GM19035 (cell line): ENCODE measurements around the gene OPTN.
"Not testable (repeated sequence)": the region's sequence is repeated elsewhere in the genome, so short reads cannot be mapped to it uniquely, and the experiment has no call there.

Experiments
- ATAC-seq: cut with Tn5 transposase; IDR thresholded peaks from one replicate; pipeline ENCODE4 v1.9.1; 2021; ENCODE audit not compliant: unreplicated experiment

Gene OPTN

DNA sequence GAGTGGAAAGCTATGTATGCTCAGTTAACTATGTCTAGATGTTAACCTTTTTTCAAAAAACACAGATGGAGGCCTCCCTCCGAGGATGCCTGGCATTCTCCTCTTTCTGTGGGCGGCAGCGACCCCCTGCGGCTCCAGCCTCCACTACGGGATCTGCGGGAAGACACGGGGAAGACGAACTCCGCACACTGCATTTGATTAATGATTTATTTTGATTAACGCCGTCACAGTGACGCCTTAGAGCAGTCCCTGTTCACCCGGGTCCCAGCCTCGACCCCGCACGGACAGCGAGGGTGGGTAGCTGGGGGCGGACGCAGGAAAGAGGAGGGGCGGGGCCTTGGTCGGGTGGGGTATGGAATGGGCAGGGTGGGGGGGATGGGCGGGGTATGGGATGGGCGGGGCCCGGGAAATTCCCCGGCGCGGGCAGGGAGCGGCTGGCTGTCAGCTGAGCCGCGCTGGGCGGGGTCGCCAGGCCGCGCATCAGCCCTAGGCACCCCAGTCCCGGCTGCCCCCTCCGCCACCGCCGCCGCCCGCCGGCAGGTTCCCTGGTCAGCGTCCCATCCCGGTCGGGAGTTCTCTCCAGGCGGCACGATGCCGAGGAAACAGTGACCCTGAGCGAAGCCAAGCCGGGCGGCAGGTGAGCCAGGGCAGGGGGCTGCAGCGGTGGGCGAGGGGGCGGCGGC lies at the start of gene OPTN:
Gene OPTN, plus strand, starts transcription at position 498 of the 683 bp plus-strand sequence. CDS start 8,960 bp downstream, outside the sequence.
- peak; percentile 71 for ATAC-seq

DNA sequence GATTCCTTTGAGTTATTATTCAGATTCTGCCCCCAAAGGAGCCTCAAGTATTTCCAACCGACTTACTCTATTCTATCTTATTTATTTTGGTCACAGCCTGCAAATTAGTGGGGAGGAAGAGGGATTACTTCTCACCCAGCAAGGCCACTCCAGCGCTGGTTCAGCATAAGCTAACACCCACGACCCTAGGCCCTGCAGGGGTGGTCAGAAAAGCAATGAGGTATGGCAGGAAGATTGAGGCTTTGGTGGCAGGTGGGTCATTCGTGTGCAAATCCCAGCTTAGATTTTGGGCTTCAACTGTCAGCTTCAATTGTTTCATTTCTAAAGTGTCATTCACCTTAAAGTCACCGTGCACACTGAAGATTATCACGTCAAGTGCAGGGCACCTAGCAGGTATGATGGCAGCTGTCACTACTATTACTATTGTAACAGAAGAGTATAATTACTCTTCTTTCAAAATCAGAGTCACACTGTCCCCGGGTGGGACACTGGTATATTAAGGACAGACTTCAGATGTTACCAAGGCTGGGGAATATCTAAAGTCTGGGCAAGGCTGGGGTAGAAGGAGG lies 48.8 kb upstream of the OPTN start:
- no peak for ATAC-seq

DNA sequence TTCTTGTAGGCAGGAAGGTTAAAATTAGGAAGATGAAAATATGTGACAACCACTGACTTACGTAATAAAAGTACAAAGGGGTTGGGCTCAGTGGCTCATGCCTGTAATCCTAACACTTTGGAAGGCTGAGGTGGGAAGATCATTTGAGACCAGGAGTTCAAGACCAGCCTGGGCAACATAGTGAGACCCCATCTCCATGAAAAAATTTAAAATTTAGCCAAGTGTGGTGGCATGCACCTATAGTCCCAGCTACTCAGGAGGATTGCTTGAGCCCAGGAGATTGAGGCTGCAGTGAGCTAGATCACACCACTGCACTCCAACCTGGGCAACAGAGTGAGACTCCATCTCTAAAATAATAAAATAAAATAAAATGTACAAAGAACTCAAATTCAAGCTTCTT lies 46.8 kb upstream of the OPTN start:
- ATAC-seq: not testable (repeated sequence)

DNA sequence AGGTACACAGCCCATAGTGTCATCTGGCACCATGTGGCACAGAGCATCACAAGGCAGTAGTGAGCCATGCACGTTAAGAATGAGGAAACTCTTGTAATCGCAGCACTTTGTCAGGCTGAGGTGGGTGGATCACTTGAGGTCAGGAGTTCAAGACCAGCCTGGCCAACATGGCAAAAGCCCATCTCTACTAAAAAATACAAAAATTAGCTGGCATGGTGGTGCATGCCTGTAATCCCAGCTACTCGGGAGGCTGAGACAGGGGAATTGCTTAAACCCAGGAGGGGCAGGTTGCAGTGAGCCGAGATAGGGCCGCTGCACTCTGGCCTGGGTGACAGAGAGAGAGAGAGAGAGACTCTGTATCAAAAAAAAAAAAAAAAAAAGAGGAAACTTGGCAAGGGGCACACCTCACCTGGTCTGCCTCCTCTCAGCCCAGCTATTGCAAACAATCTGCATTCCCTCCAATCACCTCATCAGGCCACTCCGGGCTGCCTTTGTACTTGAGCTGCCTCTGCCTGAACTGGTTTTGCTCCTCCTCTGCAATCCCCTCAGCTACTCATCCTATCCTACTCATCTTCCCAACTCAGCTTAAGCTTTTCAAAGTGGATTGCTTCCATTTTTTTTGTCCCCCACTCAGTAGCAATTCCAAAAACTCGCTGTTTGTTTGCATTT lies 46.0 kb upstream of the OPTN start:
- no peak for ATAC-seq

DNA sequence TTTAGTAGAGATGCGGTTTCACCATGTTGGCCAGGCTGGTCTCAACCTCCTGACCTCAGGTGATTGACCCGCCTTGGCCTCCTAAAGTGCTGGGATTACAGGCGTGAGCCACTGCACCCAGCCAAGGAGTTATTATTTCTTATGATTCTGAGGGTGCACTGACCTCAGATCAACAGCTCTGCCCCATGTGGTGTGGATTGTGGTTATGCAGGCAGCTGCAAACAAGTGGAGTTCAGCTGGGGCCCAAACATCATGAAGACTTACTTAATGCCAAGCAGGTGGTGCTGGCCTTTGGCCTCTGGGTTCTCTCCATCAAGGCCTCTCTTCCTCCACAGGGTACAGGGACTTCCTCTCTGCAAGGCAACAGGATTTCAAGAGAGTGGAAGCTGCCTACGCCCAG lies 45.1 kb upstream of the OPTN start:
- no peak for ATAC-seq

DNA sequence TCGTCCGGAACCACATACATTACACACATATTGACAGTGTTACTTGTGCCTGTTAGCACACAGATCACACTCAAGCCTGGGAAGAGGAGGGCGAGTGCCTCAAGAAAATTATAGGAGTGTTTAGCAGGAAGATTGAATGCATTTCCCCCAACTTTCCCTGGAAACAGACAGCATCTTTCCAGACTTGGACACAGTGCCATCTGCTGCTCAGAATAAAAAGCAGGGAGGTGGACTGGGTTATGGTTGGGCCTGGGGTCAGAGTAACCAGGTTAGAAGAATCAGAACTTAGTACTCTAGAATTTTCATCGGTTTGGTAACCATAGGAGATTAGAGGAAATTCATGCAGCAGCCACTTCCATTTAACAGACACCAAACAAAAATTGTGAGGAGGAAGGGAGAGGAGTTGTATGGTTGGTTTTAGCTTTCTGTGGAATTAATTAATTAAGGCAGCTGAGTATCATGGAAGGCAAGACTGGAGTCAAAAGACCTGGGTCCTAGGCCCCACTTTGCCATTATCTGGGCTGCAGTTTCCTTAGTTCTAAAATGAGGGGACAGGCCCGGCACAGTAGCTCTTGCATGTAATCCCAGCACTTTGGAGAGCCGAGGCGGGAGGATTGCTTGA lies 43.4 kb upstream of the OPTN start:
- no peak for ATAC-seq

DNA sequence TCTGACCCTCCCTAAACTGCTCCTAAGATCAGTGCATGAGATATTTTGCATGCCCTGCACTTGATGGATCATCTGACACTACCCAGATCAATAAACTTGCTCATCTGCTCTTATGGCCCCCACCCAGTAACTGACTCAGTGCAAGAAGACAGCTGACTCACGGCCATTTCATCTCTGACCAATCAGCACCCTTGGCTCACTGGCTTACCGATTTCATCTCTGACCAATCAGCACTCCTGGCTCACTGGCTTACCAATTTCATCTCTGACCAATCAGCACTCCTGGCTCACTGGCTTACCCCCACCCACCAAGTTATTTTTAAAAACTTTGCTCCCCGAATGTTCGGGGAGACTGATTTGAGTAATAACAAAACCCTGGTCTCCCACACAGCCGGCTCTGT lies 37.2 kb upstream of the OPTN start:
- ATAC-seq: no peak

DNA sequence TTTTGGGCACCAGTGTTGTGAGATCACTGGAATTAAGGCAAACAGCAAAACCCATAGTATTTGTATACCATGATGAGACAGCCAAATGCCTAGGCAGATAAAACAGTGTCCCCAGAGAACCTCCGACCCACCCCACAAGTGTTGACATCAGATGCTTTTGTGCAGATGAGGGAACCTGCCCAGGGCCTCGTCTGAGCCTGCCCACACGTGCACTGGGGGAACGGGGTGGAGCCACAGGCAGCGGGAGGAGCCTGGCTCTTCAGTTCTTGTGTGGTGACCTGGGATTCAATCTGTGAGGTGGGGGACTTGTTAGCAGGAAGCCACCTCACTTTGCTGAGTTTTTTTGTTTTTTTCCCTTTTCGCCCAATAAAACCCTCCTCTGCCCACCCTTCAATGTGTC lies 33.4 kb upstream of the OPTN start:
- no peak for ATAC-seq

DNA sequence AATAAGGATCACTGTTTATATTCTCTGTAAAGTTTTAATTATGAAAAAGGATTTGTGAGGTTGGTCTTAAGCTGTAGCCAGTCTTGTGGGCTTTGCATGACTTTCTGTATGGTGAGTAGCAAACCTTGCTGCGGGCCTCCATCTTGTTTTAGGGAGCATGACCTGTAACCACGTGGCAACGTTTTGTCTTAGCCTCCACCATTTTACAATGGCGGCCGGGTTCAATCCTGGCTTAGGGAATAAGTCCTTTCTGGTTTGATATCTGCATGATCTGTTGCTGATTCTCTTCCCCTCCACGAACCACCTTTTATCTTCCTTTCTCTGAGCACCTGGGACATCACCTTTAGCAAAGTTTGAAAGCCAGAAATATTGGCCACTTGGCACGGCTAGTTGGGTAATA lies 32.5 kb upstream of the OPTN start:
- ATAC-seq: no peak

DNA sequence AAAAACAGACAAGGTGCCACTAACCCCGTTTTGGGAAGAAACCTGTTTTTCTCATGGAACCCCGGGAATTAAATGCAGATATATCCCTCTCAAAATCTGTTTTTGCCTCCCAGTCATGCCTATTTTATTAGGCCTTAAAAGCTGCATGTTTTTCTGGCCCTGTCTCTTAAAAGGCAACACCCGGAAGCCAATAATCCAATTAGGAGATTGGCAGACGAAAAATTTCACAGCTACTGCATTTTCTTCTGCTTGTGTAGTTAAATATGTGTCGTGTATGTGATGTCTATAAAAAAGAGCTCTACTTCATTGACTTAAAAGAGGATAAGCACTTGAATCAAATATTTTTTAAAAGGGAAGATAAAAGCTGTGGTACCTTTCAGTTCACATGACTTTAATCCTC lies 31.9 kb upstream of the OPTN start:
- no peak for ATAC-seq

DNA sequence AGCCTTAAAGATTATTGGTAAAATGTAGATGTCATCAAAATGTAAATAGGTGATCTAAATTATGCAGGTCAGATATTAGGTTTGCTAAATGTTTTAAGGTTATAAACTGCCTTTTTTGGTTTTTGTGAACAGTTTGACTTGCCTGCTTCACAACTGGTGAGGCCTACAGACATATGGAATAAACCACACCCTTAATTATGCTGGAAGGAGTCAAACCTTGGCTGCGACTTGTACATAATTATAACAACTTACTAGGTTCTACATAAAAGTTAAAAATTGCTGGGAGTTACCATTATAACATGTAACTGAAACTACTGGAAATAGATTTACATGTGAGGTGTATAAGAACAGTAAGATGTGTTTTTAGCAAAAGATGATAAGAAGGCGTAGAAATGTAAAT lies 31.5 kb upstream of the OPTN start:
- no peak for ATAC-seq

DNA sequence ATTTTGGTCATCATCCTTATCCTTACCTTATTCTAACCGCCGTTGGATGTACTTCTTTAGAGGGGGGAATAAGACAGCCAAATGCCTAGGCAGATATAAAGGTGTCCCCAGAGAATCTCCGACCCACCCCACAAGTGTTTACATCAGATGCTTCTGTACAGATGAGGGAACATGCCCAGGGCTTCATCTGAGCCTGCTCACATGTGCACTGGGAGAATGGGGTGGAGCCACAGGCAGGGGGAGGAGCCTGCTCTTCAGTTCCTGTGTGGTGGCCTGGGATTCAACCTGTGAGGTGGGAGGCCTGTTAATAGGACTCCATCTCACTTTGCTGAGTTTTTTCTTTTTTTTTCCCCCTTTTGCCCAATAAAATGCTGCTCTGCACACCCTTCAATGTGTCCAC lies 27.6 kb upstream of the OPTN start:
- ATAC-seq: no peak

DNA sequence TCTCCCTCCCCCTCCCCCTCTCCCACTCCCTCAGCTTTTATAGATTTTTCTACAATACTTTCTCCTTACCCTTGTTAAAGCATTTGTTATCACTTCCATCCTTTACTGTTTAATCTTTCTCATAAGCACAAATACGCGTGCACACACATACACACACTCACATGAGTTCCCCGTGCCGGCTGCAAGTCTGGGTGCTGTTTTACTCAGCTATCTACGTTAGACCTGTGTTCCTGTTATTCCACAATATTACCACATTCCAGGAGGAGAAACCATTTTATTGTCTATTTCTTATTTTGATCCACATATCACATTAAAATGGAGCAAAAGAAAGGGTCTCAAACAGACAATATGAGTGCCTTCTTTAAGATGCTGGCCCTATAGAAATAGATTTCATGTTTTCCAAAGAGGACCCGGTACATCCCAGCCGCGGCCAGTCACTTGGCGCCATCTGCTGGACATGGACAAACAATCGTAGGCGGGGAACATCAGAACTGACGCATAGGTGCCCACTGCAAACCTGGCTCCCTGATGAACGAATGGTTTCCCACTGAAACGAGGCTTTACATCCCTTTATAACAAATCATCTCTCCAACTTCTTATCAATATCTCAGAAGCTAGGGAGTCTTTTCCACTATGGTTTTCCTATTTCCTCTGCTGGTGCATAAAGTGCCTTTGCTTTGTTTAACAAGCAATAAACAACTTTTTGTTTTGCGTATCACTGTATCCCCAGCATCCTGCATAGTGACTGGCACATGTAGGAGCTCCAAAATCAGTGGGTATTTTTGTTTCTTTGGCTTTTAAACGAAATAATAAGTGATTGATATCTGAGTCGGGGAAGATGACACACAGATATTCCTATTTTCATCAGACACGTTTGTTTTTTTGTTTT lies 25.2 kb upstream of the OPTN start:
- ATAC-seq: no peak

DNA sequence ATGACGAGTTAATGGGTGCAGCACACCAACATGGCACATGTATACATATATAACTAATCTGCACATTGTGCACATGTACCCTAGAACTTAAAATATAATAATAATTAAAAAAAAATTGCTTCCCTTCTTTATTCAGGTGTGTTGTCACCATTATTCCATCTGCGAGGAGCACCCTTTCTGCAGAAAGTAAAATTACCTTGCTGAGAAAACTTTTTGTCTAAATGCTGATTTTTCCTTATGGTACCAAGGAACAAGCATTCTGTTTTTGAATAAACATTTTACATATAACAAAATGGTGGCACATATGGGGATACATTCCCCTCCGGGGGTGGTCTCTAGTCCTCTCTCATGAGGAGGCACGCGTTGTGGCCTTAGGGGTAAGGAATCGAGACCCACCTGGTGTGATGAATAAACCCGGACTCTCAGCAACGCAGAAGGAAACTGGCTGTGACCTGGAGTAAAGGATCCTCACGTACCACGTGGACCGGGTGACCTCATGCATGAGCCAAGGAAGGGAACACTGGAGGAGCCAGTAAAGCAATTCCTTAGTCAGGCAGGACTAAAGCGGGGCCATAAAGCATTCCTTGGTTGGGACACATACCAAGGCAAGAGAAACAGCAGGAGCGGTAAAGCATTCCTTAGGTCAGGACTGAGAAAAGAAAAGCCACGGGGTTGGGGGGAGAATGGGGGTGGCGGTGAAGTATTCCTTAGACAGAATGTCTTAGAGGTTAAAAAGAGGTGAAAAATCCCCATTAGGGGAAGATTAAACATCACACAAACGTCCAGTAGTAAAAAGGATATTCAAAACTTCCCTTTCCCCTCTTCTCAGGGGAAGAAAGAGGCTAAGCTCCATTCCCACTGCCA lies 20.8 kb upstream of the OPTN start:
- ATAC-seq: no peak

DNA sequence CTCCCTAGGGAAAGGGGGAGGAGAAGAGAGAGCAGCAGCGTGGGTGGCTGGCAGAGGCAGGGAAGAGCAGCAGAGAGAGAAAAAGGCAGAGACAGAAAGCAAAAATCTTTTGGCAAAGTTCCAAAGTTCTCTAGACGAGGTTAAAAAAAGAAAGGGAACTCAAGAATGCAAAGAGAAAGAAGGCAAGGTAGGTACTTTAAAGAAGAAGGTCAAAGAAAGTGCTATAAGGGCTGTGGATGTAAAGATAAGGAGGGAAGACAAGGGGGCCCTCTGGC lies 20.2 kb upstream of the OPTN start:
- ATAC-seq: no peak

DNA sequence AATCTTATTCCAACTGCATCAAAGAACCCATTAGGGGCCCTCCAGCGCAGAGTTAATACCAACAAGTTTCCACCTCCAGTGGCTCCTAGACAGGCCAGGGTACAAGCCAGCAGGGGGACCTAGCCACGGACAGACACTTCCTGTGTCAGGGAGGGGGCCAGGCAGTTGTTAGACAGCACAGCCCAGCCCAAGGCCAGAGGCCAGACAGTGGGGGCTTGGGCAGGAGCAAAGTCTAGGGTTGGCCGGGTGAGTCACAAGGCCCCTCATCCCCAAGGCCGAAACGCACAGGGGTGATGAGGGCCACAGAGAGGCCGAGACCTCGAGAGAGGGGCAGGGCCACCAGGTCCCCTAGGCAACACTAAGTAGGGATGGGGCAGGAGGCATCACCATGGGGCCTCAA lies 19.3 kb upstream of the OPTN start:
- no peak for ATAC-seq

DNA sequence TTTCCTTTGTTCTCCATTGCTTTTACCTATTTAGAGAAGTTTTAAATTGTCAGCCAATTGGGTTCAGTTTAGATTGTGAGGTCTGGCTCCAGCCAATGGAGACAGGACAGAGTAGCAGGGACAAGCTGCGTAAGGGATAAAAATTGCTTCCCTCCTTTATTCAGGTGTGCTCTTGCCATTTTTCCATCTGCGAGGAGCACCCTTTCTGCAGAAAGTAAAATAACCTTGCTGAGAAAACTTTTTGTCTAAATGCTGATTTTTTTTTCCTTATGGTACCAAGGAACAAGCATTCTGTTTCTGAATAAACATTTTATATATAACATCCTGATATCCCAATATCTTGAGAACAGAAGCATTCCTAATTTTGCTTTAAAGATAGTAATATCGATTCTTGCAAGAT lies 16.3 kb upstream of the OPTN start:
- ATAC-seq: not testable (repeated sequence)

DNA sequence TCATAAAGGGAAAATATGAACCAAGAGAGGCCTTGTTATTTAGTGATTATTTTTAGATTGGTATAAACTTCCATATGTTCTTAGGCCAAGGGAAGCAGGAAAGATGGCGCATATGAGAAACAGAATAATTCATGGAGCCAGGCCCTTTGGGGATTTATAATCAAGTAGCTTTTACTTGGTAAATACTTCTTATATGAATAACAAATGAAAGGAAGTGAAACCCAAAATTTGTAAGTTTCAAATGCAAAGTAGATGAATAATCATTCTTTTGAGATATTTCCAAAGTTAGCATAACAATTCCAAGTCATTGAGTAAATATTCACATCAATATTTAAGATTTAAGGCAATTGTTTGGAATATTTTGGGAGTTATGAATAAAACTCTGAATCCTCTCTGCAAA lies 13.9 kb upstream of the OPTN start:
- ATAC-seq: no peak

DNA sequence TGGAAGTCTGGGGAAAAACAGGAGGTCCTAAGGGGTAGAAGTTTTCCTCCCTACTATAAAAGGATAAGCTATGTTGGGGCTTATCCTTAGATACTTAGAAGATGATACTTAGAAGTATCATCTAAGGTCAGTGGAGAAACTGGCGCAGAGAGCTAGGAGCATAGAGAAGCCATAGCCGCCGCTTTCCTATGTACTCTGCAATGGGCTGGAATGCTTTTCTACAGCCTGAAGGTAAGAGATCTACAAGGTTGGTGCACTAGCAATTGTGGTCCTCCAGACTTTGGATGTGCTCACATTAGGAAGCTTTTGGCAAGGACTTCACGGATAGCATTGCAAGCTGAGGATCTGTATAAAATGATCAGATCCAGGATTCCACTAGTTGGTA lies 12.4 kb upstream of the OPTN start:
- no peak for ATAC-seq

DNA sequence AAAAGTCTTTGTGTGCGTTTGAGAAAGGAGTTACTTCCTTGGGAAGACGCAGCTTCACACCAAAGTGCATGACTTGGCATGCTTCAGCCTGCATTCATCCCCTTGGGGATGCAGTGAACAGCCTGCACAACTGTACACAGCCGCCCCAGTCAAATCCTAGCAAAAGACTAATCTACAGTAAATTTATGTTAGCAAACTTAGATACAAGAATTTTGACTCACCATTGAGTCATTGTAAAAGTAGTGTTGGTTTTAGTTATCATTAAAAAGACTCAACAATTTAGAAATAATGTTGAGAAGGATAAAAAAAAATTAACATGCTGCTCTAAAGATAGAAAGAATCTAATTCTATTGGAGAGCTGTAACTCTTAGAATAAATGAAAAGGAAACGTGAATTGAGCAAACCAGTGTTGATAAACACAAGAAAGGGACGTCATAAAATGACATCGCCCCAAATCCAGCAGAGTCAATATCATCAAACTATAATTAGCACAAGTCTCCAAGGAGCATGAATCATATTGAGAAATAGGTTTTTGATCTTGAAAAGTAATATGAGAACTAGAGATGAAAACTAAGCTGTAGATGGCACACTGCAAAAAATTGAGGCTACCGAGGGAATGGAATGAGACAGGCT lies 11.9 kb upstream of the OPTN start:
- no peak for ATAC-seq
